Activated naive CD8-positive, alpha-beta T cell (primary cell): ENCODE data around the gene STXBP6.

ENCODE experiments used
- H3K27ac Mint-ChIP-seq: one replicate; pipeline ENCODE4 v1.8.0; 2021; ENCODE audit warnings: mixed read lengths
- H3K27me3 Mint-ChIP-seq: one replicate; pipeline ENCODE4 v1.8.0; 2021; ENCODE audit warnings: mixed read lengths
- H3K36me3 Mint-ChIP-seq: one replicate; pipeline ENCODE4 v1.8.0; 2021; ENCODE audit warnings: mixed read lengths
- H3K4me1 Mint-ChIP-seq: one replicate; pipeline ENCODE4 v1.8.0; 2021; ENCODE audit warnings: low read depth, mixed read lengths
- H3K4me3 Mint-ChIP-seq: one replicate; pipeline ENCODE4 v1.8.0; 2021; ENCODE audit warnings: mild to moderate bottlenecking, mixed read lengths
- H3K9me3 Mint-ChIP-seq: one replicate; pipeline ENCODE4 v1.8.0; 2021; ENCODE audit warnings: low read depth, mixed read lengths

Gene STXBP6

DNA sequence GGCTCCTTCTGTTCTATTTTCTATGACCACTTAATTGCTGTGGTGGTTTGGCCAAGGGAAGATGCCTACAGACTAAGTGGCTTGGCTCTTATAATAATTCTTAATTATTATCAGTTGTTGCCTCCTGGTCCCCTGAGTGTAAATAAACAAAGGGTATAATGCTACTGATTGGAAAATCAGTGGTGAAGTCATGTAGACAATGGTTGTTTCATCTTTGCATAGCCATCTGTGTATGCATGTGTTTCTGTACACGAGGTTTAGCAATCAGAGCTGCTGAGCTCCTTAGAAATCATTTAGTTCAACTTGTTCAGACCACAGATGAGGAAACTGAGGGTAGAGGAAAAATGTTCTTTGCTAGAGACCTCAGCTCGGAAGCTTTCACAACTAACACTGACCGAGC is 152.2 kb downstream of the STXBP6 start:
- no peak overlapping the region for H3K27ac Mint-ChIP-seq
- H3K4me3 Mint-ChIP-seq = no peak overlapping the region
- no peaks in the 10 kb centered on the region for H3K4me1 Mint-ChIP-seq
- H3K36me3 Mint-ChIP-seq = no peaks in the 10 kb centered on the region
- no peaks in the 10 kb centered on the region for H3K9me3 Mint-ChIP-seq
- peaks cover 6% of the 10 kb centered on the region for H3K27me3 Mint-ChIP-seq

GRCh38 chr14:24895622-24896021 is 154.3 kb downstream of the STXBP6 start:
- Mint-ChIP-seq H3K4me1 (no peaks in the 10 kb centered on the region), H3K27ac (no peak overlapping the region), H3K4me3 (no peak overlapping the region)

DNA sequence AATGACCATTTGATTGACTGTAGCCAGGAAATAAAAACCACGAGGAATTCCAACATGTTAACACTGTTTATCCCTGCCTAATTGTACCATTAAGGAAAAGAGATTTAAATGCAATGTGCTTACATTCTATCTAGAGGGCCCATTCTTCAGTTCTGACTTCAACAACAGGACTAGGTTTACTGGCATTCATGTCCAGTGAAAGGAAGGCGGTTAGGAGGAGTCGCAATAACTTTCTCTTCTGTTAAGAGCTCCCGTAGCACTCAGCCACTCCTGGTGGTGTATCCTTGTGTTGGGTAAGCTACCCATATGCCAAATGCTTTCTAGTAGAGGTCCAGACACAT is 154.7 kb downstream of the STXBP6 start:
- Mint-ChIP-seq H3K27me3 (peaks cover 6% of the 10 kb centered on the region), H3K4me1 (no peaks in the 10 kb centered on the region), H3K4me3 (no peak overlapping the region)

More at GRCh38 chr14:24895622-24896021, 154.3 kb downstream of the STXBP6 start:
- Mint-ChIP-seq H3K9me3 (peaks cover 5% of the 10 kb centered on the region), H3K27me3 (peaks cover 6% of the 10 kb centered on the region), H3K36me3 (no peaks in the 10 kb centered on the region)

DNA sequence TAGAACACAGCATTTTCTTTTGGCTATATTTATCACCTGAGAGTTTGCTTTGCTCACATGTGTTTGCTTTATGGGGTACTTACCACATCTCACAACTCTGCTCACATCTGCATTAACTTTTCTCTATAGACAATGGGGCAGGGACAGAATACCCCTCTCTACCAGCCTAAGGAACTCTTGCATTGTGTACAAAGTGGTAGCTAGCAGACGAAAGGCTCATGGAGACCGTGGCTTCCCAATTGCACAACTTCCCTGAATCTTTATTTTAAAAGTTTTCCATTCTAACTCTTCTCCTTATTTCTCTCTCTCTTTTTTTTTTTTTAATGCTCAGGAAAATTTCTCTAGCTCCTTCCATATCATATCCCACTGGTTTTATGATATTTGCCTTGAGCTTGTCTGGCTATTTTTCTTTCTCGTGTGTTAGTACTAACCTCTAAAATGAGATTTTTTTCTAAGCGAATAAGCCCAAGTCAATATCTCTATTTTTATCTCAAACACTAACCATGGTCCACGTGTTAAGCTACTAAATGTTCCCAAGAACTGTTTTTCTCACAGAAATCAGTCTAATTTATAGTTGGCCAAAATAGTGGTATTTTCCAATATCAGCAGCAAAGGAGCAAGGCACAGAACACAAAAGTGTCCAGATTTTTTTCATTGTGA is 155.2 kb downstream of the STXBP6 start:
- H3K4me3 Mint-ChIP-seq = no peak overlapping the region
- H3K27me3 Mint-ChIP-seq = peaks cover 6% of the 10 kb centered on the region
- no peak overlapping the region for H3K27ac Mint-ChIP-seq
- H3K36me3 Mint-ChIP-seq = no peaks in the 10 kb centered on the region
- H3K9me3 Mint-ChIP-seq = peaks cover 5% of the 10 kb centered on the region
- no peaks in the 10 kb centered on the region for H3K4me1 Mint-ChIP-seq

More for the DNA sequence above, 154.7 kb downstream of the STXBP6 start:
- Mint-ChIP-seq H3K9me3 (peaks cover 5% of the 10 kb centered on the region), H3K36me3 (no peaks in the 10 kb centered on the region), H3K27ac (no peak overlapping the region)

DNA sequence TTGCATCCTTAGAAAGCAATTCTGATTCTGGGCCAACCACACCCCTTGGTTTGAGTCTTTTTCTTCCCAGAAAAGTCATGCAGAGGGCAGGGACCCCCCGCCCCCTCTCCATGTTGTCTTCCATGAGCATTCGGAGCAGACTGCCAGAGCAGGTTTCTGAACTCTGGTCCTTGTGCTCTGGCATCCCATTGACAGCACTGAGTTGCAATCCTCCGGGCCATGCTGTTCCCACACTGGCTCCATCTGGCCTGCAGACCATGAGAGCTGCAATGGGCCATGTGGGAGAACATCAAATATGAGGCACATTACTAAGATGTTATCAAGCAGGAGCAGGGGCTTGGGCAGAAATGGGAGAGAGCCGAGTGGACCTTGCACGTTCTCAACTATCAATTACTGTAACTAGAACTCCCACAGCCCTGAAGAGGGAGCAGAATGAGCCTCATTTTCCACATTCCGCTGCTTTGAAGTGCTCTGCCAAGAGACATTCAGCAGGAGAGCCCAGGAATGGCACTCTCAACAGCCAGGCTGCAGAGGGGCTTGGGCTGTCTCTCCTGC is 157.4 kb downstream of the STXBP6 start:
- Mint-ChIP-seq H3K36me3 (no peaks in the 10 kb centered on the region), H3K9me3 (peaks cover 9% of the 10 kb centered on the region), H3K27ac (no peak overlapping the region), H3K27me3 (peaks cover 11% of the 10 kb centered on the region), H3K4me1 (no peaks in the 10 kb centered on the region), H3K4me3 (no peak overlapping the region)

- Mint-ChIP-seq H3K27ac (no peak overlapping the region), H3K4me3 (no peak overlapping the region), H3K36me3 (no peaks in the 10 kb centered on the region), H3K9me3 (peaks cover 9% of the 10 kb centered on the region), H3K4me1 (no peaks in the 10 kb centered on the region), H3K27me3 (peaks cover 11% of the 10 kb centered on the region)
Observed at GRCh38 chr14:24891987-24892496, 157.9 kb downstream of the STXBP6 start.

DNA sequence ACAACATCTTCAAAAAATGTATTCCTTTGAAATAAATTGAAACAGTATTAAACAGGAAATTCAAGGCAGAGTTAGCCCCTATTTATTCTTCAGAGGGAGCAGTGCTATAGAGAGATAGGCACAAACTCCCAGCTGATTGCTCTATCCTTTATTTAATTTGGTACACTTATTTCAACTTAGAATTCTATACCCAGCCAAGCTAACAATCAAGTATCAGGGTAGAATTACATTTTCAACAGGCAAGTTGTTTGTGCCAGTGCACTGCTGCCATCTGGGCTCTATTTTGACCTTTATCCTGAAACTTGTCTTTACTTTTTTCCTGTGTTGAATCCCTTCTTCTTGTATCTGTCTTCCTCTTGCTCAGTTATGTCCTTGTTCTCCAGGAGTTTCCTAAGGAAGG is 159.2 kb downstream of the STXBP6 start:
- Mint-ChIP-seq H3K27ac (no peak overlapping the region), H3K9me3 (peaks cover 9% of the 10 kb centered on the region), H3K4me3 (no peak overlapping the region), H3K4me1 (no peaks in the 10 kb centered on the region), H3K36me3 (no peaks in the 10 kb centered on the region), H3K27me3 (peaks cover 11% of the 10 kb centered on the region)

GRCh38 chr14:24889843-24890242 is 160.1 kb downstream of the STXBP6 start:
- no peak overlapping the region for H3K4me3 Mint-ChIP-seq
- no peak overlapping the region for H3K27ac Mint-ChIP-seq
- peaks cover 9% of the 10 kb centered on the region for H3K9me3 Mint-ChIP-seq
- H3K36me3 Mint-ChIP-seq = no peaks in the 10 kb centered on the region
- H3K4me1 Mint-ChIP-seq = no peaks in the 10 kb centered on the region
- H3K27me3 Mint-ChIP-seq = peaks cover 11% of the 10 kb centered on the region

DNA sequence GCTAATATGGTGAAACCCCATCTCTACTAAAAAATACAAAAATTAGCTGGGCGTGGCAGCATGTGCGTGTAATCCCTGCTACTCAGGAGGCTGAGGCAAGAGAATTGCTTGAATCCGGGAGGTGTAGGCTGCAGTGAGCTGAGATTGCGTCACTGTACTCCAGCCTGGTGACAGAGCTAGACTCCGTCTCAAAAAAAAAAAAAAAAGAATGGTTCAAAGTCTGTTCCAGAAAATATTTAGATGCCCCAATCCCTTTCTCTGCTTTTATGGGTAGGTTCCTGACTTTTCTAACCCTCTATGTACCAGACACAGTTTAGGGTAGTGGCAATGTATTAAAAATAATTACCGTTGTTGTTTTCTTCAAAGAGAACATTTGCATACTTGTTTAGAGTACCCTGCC is 161.4 kb downstream of the STXBP6 start:
- H3K27ac Mint-ChIP-seq = no peak overlapping the region
- H3K9me3 Mint-ChIP-seq = peaks cover 9% of the 10 kb centered on the region
- H3K27me3 Mint-ChIP-seq = peaks cover 11% of the 10 kb centered on the region
- H3K4me1 Mint-ChIP-seq = no peaks in the 10 kb centered on the region
- no peak overlapping the region for H3K4me3 Mint-ChIP-seq
- H3K36me3 Mint-ChIP-seq = no peaks in the 10 kb centered on the region

DNA sequence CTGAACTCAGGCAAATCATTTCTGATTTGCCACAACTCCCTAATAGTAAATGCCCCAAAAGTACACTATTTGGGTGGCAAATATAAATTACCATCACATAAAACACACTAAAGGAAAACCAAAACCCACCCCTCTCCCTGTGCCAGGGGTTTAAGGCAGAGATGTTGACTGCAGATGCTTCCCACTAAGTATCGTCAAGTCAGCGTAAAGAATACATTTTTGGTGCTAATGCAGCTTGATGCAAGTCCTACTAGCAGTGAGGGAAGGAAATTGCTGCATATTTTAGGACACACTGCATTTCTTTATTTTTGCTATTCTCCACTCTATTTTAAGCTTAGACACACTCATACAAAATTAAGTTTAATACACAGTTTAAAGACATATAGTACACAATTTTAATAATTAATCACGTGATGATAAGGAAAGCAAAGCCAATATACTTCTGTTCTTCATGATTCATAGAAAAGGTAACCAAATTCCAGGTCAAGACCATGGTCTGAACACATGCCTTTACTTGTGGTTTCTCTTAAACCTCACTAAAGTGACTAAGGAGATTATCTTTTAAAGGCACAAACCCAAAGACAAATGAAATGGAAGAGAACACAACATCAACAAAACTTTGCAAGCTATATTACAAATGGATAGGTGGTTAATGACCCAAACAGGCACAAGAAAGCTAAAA is 162.2 kb downstream of the STXBP6 start:
- Mint-ChIP-seq H3K27ac (no peak overlapping the region), H3K4me1 (no peaks in the 10 kb centered on the region), H3K27me3 (peaks cover 11% of the 10 kb centered on the region), H3K36me3 (no peaks in the 10 kb centered on the region), H3K9me3 (peaks cover 9% of the 10 kb centered on the region), H3K4me3 (no peak overlapping the region)

- no peak overlapping the region for H3K27ac Mint-ChIP-seq
- no peaks in the 10 kb centered on the region for H3K36me3 Mint-ChIP-seq
- H3K4me1 Mint-ChIP-seq = no peaks in the 10 kb centered on the region
- H3K4me3 Mint-ChIP-seq = no peak overlapping the region
- H3K9me3 Mint-ChIP-seq = peaks cover 4% of the 10 kb centered on the region
- H3K27me3 Mint-ChIP-seq = peaks cover 11% of the 10 kb centered on the region
Observed at GRCh38 chr14:24885410-24885913, 164.5 kb downstream of the STXBP6 start.

DNA sequence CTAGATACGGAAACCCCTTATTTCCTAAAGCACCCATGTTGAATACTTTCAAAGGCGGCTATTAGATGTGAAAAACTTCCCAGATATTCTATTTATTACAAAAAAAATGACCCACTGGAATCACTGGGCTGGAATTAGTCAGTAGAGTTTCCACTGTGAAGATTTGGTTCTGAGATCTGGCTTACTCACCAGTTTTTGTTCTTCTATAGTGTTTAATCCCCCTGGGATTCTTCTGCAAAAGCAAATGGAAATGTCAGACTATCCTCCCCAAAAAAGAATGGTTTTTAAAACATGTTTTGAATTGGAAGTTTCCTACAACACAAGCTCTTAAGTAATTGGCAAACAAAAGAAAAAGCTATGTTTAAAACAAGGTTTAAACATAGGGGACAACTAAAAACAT is 166.4 kb downstream of the STXBP6 start:
- no peaks in the 10 kb centered on the region for H3K9me3 Mint-ChIP-seq
- H3K4me1 Mint-ChIP-seq = no peaks in the 10 kb centered on the region
- H3K27me3 Mint-ChIP-seq = peaks cover 12% of the 10 kb centered on the region
- H3K27ac Mint-ChIP-seq = no peak overlapping the region
- H3K4me3 Mint-ChIP-seq = no peak overlapping the region
- no peaks in the 10 kb centered on the region for H3K36me3 Mint-ChIP-seq

GRCh38 chr14:24881116-24881893 is 168.6 kb downstream of the STXBP6 start:
- Mint-ChIP-seq H3K27ac (no peak overlapping the region), H3K4me3 (no peak overlapping the region), H3K4me1 (no peaks in the 10 kb centered on the region), H3K9me3 (no peaks in the 10 kb centered on the region), H3K36me3 (no peaks in the 10 kb centered on the region), H3K27me3 (peaks cover 6% of the 10 kb centered on the region)

GRCh38 chr14:24880689-24881088 is 169.3 kb downstream of the STXBP6 start:
- Mint-ChIP-seq H3K27me3 (peaks cover 6% of the 10 kb centered on the region), H3K4me1 (no peaks in the 10 kb centered on the region), H3K9me3 (no peaks in the 10 kb centered on the region), H3K4me3 (no peak overlapping the region), H3K27ac (no peak overlapping the region), H3K36me3 (no peaks in the 10 kb centered on the region)
